PFSK-1 (cell line): ENCODE measurements around the gene ZNF598.

Experiments
- POLR2AphosphoS5 ChIP-seq: IDR thresholded peaks from 2 replicates; pipeline ENCODE4 v1.6.1; 2012; ENCODE audit warnings: low read depth, mild to moderate bottlenecking, control low read depth, low read length, moderate library complexity
- REST ChIP-seq, 2 experiments: IDR thresholded peaks; 2 replicates each; pipeline versions ENCODE4 v1.6.1 to v1.8.0; 2011 to 2012; ENCODE audit warnings: low read depth in 2 of 2, low read length in 2 of 2, control low read depth in 1 of 2, inconsistent platforms in 1 of 2, mild to moderate bottlenecking in 1 of 2, moderate library complexity in 1 of 2; ENCODE audit not compliant: insufficient read depth in 1 of 2
- SIN3A ChIP-seq: IDR thresholded peaks from 2 replicates; pipeline ENCODE4 v1.6.1; 2012; ENCODE audit warnings: mild to moderate bottlenecking, low read length, moderate library complexity, borderline replicate concordance; ENCODE audit not compliant: insufficient read depth
- TAF1 ChIP-seq: IDR thresholded peaks from 2 replicates; pipeline ENCODE4 v1.6.1; 2012; ENCODE audit warnings: low read length, control low read depth, borderline replicate concordance; ENCODE audit not compliant: insufficient read depth

- TF ChIP-seq POLR2AphosphoS5, result no peak
- TF ChIP-seq TAF1, result no peak
- TF ChIP-seq REST (IDR thresholded peaks at IDR 0.05; ENCODE audit: insufficient read depth in 1 of 2, low read depth in 2 of 2, low read length in 2 of 2), result no peak
- no peak for TF ChIP-seq SIN3A
These were observed 34.9 kb upstream of the ZNF598 start for GRCh38 chr16:2044541-2044940.
